CMK (cell line): ENCODE results near the gene MOG.
"Not testable (repeated sequence)": the region's sequence is repeated elsewhere in the genome, so short reads cannot be mapped to it uniquely, and the experiment has no call there.

ENCODE experiments used
- DNase-seq: peaks from one replicate; pipeline ENCODE4 v3.0.0-alpha.2; 2010; ENCODE audit warnings: low read depth

The MOG gene

DNA sequence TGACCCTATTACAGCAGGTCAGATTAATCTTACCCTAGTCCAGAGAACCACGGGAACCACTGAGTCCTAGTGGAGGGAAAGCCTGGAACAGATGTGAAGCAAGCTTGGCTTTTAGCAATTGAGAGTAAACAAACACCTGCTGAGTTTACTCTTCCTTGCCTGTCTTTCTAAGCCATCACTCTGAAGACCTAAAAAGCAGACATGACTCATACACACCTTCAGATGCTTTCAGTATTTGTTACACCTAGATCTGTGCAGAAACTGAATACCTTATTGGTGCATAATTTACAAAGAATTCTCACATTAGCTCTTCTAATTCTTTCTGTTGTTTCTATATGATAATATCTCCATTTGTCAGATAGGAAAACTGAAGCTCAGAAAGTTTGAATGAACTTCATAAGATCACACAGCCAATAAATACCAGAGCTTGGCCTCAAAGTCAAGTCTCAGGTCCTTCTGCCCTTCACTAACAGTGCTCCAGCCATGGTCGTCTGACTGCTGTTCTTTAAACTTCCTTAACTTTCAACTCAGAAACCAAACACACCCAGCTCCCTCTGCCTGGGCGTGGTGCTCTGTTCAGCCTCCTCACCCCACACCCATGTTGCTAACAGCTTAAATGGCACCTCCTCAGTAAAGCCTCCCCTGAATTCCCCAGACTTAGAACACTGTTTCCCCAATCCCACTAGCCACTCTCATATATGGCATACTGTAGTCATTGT is 15.3 kb upstream of the MOG start:
- no peak for DNase-seq

DNA sequence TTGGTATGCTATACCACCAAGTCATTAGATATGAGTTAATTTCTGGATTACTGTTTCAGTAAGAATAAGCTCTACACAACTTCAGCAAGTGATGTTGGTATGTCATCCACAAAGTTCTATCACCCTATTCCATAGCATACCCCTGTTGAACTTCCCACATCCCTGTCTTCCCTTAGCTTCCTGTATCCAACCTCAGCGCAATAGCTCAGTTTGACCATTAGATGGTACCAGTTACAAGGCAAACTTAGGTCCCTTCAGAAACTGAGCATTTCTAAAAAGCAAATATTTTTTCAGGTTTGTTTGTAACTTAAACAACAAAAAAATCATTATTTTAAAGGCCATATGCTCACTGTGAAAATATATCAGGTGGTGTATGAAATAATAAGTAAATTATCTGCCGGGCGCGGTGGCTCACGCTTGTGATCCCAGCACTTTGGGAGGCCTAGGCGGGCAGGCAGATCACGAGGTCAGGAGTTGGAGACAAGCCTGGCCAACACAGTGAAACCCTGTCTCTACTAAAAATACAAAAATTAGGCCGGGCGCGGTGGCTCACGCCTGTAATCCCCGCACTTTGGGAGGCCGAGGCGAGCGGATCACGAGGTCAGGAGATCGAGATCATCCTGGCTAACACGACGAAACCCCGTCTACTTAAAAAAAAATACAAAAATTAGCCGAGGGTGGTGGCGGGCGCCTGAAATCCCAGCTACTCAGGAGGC is 8.8 kb upstream of the MOG start:
- no peak for DNase-seq

DNA sequence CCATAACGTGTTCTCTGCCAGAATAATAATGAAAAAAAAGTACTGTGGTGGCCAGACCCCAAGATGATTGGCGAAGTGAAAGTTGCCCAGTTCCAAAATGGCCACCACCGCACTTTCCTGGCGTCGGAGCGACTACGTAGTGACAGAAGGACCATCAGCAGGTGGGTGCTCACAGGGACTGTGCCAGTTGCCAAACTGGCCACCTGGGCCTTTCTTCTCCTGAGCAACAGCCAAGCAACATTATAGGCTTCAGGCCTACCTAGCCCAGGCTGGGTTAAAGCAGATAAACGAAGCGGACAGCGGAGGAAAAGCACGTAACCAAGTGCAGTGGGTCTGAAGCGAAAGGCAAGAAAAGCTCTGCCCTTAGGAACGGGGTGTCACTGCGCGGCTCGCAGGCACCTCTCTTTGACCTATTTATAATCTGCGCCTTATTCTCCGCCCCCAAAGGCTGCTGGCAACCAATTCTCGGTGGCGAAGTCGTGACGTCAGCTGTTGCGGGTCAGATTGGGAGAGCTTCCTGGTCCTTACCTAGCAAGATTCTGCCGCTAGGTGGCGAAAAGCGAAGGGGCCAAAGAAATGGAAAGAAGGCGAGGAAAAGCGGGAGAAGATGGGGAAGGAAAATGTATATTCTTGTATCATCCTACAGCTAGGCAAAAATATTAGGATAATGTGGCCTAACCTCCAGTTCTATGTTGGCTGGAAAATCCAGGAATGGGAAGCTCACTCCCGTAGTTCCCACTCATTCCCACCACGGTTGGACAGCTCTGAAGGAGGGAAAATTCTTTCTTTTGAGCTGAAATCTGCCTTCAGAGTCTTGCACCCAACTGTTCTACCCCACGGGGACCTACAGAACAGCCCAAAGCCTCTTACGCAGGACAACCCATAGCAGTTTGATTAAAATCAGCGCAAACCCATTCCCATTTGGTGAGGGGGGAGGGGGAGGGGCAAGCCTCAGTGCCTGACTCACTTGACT is 6.9 kb upstream of the MOG start:
- peak; percentile 87 for DNase-seq

DNA sequence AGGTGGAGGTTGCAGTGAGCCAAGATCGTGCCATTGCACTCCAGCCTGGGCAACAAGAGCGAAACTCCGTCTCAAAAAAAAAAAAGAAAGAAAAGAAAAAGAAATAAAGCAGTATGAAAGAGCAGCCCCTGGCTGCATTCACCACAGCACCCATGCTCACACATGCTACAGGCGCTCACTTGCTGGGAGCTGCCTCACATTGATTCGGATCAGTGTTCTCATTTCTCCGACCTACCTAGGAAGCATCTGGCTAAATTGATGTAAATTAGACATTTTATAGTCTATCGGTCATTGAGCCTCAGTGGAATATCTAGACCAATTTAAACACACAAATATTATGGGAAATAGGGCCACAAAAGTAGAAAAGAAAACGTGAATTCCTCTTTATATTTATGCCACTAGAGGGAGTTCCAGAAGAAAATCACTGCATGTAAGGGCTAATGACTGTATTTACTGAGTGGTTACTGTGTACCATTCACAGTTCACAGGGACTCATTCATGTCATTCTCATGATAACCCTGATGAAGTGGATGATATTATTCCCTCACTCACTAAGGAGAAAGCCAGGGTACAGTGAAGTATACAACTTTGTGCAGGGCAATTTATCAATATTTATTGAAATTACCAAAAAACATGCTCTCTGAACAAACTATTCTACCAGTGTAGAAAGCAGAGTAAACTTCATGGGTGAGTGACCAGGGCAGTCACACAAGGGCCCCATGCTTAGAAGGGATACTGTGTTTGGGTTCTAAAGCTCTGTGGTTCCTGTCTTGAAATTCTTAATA is 5.3 kb upstream of the MOG start:
- DNase-seq = no peak

DNA sequence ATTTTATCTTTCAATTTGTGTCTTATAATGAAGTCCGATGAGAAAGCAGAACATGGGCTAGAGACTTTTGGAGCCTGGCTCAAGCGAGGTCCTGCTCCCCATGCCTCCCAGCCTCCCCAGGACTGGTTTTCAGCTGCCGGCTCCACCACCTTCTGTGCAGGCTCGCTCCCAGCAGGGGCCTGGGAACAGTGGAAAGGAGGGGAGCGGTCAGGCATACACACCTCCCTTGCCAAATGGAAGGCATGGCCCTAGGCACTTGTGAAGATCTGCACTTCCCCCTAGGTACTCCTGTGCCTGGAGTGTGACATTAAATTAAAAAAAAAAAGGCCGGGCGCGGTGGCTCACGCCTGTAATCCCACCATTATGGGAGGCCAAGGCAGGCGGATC is 4.7 kb upstream of the MOG start:
- DNase-seq = no peak

DNA sequence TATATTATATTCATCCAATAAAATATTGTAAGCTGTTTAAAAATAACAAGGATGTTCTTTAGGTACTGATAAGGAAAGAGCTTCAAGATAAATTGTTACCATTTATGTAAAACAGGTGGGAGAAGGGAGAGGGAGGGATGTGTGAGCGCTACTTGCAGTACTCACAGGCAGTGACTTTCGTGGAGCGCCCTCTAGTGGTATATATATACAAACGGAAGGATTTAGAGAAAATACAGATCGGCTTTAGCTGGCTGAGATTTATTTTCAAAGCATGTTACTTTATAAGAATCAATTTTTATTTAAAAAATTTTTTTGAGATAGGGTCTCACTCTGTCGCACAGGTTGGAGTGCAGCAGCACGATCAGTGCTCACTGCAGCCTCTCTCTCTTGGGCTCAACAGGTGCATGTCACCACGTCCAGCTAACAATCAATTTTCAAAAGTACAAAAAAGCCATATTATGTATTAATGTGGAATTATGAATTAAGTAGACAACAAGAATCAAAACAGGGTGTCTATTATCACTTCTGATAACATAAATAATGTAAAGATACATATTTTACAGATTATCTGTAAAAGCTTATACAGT is 3.3 kb upstream of the MOG start:
- DNase-seq = no peak

DNA sequence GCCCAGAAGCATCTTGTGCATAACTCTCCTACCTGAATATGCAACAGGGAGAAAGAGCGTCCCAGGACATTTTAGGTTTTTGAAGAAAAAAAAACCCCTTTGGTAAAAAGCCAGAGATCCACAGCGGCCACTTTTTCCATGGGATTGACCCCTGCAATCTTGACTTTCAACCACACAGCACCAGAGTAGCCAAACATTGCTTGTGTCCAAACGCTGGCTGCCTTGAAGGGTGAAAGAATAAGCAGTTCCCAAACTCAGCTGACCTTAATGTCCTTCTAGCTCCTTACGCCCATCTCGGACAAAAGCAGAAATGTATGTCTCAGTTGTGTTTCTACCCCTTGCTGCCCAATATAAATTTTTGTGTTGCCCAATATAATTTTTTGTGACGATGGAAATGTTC is 1.2 kb upstream of the MOG start:
- no peak for DNase-seq

DNA sequence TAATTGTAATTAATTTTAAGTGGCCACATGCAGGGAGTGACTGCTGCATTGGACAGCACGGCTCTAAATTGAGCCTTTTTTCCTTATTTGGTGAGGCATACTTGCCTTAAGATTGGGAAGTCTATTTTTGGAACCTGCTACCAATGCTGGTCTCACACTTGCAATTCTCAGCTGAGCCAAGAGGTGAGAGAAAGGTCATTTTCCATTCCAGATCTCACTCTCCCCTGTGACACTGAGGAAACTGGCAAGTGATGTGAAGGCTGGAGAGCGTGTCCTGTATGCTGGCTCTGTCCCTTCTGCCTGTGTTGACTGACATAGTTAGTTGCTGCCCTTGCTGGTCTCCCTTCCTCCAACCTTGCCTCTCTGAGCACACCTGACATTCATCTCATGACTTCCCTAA is 735 bp upstream of the MOG start:
- DNase-seq = no peak

DNA sequence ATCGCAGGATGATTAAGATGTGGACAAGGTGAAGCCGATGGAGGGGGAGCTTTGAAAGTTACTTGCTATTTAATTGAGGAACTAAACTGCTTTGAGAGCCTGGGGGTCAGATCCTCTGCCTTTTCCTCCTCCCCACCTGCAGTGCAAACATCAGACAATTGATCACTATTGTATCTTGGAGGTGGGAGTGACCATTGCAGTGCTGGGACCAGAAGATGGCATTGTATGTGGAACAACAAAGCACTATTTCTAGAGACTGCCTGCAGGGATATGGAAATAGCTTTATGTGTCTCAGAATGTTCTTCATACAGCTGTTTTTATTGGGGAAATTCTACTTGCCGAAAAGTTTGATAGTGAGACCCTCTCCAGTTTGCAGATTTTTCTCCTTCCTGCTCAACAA is 4.2 kb downstream of the MOG start:
- DNase-seq = no peak

DNA sequence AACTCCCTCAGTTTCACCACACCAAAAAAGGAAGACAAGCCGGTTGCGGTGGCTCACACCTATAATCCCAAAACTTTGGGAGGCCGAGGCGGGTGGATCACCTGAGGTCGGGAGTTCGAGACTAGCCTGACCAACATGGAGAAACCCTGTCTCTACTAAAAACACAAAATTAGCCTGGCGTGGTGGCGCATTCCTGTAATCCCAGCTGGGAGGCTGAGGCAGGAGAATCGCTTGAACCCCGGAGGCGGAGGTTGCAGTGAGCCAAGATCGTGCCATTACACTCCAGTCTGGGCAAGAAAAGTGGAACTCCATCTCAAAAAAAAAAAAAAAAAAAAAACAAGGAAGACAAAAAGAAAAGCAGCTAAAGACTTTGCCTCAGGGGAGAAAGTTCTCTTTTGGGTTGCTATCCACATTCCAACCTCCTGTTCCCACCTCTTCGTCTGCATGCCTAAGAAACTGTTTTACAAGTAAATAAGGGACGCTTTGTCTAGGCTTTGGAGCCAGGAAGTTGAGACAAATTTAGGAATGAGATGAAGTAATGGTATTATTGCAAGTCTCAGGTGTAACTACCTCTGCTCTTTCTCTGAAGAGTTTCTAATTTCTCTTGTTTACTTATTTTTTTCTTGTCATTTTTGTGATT is 4.7 kb downstream of the MOG start:
- not testable (repeated sequence) for DNase-seq

DNA sequence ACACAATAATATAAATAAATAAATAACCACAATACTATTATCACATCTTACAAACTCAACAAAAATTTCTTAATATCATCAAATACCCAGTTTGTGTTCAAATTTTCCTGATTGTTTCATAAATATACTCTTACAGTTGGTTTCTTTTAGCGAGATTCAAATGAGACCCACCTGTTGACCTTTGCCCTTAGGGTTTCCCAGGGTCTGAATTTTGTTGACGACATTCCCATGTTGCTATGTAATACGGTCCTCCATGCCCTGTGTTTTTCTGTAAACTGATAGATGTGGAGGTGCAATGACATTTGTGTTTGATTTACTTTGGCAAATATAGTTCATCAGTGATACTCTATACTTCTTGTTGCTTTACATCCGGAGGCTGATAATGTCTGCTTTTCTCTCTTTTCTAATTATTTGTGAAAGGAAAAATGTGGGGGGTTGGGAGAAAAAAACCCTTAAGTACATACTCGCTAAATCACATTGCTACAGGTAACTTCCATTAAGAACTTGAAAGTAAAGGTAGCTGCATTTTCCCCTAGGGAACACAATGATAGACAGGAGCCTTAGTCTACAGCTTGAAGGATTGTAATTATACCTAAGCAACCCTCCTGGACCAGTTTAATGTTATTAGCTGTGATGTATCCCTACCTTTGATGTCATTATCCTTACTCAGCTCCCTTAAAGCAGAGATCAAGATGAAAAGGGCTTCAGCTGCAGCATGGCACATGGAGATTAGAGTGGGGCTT is 6.6 kb downstream of the MOG start:
- DNase-seq = no peak

DNA sequence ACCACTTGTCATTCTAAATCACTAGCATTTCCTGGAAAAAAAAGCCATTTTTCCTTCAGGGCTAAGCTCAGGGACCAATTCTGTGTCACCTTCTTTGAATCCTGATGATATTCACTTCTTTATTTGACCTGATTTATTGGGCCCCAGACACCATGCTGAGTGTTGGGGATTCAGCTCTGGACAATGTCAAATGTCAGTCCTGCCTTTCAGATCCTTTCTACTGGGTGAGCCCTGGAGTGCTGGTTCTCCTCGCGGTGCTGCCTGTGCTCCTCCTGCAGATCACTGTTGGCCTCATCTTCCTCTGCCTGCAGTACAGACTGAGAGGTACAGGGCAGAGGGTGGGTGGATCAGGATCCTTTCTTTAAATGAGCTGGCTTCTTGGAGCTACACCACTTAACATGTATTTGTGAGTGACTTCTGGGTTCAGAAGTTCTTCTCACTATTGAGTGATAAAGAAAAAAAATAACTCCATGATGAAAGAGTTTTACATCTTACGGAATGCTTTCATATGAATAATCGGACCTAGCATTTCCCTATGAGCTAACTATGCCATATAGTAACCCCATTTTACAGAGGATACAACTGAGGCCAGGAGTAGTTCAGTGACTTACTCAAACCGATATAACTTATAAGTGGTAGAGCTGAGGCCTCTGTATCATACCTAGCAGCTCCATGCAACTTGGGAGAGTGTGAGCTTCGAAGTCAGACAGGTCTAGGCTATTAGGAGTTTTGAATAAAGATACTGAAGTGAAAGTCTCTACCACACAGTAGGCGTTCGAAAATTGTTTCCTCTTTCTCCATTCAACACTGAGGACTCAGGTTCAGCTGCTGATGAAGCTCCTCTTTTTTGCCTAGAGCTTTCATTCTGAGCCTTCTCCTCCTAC is 9.3 kb downstream of the MOG start:
- no peak for DNase-seq

DNA sequence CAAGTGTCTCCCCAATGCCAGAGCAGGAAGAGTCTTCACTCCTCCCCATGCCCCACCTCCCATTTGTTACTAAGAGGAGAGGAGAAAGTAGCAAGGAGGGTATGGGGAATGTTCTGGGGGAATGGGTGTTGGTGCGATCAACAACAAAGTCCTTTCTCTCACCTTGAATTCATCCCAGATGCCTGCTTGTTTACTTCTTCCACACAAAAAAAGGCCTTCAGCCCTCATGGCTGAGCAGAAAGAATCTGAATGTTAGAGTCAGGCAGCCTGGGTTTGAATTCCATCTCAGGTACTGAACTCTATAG is 9.9 kb downstream of the MOG start:
- DNase-seq = no peak

DNA sequence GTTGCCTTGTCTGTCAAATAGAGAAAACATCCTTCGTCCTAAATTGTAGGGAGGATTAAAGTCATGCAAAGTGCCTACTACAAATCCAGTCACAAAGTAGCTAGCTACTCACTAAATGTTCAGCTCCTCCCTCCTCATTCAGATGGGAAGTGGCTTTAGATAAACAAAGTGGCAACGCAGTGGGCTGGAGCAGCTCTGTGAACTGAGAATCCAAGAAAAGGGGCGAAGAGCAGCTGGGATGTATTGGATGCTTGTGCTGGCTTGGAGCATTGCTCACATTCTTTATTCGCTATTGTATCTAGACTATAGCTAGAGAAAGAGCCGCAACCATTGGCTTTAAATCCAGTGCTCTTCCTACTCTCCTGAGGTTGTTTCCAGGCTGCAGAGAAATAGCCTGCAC is 10.3 kb downstream of the MOG start:
- no peak for DNase-seq

DNA sequence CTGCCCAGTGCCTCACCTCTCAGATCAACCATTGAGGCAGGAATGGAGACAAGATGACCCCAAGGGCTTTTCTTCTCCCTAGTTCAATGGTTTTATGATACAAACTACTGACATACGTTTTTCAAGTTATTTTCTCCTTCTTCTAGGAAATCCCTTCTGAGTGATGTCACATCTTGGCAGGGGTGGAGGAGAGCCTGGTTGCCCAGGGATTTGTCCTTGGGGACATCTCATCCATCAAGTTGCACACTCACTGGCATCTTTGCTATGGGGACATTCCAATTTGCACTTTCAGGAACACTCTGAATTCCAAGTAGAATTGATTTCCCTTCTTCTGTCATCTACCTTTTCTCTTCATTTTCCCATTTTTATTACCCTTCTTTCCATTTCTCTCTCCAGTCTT is 14.1 kb downstream of the MOG start:
- DNase-seq = no peak

DNA sequence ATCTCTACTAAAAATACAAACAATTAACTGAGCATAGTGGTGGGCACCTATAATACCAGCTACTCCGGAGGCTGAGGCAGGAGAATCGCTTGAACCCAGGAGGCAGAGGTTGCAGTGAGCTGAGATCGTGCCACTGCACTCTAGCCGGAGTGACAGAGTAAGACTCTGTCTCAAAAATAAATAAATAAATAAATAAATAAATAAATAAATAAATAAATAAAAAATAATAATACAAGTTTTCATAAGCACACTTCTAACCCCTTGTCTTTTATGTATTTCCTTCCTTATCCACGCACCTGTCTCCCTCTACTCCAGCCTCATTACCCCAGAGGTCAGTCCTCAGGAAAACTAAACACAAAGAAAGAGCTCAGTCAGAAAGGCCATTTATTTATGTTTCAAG is 15.2 kb downstream of the MOG start:
- not testable (repeated sequence) for DNase-seq

DNA sequence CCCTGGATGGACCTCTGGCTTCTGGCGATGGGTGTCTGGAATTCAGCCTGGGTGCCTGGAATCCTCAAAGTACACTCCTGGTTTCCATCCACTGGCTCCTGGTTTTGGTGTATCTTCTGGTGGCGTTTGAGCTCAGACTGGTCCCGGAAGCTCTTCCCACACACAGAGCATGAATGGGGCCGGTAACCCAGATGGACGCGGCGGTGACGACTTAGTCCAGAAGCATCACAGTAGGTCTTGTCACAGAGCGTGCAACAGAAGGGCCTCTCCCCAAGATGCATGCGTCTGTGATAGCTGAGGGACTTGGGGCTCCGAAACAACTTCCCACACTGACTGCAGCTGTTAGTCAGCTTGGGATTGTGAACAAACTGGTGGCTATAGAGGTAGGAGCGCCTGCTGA is 16.3 kb downstream of the MOG start:
- no peak for DNase-seq

DNA sequence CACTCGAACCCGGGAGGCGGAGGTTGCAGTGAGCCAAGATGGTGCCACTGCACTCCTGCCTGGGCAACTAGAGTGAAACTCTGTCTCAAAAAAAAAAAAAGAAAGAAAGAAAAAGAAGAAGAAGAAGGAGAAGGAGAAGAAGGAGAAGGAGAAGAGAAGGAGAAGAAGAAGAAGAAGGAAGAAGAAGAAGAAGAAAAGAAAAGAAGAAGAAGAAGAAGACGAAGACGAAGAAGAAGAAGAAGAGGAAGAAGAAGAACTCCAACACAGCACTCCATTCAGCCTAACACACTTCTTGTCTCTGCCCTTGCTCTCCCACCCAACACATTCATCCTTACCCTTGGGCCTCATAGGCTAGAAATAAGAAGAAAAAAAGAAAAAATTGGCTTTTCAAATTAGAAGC is 17.1 kb downstream of the MOG start:
- DNase-seq = no peak

DNA sequence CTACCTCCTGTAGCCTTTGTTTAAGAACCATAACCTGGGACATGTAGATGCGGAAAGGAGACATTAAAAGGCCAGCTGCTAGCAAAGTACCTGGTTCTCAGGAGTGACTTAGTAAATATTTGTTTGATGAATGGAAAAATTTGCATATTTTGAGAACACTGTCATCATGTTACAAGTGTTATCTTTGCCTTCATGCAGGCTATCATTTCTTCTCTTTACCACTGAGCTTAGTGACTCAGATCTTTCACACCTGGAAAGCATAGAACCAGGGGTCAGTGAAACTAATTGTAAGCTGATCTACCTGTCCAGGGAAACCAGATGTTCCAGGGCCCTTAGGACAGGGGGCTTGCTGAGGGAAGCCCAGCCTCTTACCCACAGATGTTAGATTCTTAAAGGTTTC is 18.7 kb downstream of the MOG start:
- no peak for DNase-seq
